SW480 (cell line): ENCODE measurements around the gene SPDEF.

Experiments
- DNase-seq: peaks from one replicate; pipeline ENCODE4 v3.0.0-alpha.2; 2016; ENCODE audit warnings: low spot score

Gene SPDEF

DNA sequence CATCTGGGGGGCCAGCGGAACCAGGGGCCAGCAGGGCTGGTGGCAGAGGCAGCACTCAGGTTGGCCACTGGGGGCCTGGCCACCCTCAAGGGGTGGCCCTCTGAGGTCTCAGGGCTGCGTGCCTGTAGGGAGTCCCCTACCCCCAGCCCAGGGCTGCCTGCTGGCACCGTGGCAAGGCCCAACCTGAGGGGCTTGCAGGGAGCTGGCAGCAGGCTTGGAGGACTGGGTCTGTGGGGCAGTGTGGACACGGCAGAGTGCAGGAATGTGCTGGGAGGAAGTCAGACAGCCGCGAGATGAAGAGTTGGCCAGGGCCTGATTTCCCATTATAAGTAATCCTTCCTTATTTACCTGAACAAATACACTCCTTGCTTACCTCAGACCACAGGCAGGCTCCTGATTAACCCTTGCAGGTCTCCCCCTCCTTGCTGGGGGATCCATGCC lies at the start of gene SPDEF:
SPDEF (minus strand) TSS at position 299 of the 441 bp plus-strand sequence. CDS start 11,874 bp downstream, outside the sequence.
- no peak for DNase-seq

DNA sequence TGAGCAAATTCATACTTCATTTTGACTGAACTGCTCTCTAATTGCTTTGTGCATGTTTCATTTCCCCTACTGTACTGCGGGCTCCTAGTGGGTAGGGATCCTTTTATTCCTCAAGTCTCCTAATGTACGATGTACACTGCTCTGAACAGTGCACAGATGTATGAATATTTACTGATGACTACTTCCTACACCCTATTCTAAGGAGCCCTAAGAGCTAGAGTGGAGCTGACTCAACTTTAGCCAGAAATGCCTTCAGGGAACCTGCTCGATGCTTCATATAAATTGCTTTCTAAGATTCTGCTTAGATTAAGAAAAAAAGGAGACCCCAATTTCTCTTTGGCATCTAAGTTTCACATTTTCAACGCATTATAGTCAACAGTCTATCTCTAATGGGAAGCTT lies 47.6 kb upstream of the SPDEF start:
- DNase-seq = no peak

DNA sequence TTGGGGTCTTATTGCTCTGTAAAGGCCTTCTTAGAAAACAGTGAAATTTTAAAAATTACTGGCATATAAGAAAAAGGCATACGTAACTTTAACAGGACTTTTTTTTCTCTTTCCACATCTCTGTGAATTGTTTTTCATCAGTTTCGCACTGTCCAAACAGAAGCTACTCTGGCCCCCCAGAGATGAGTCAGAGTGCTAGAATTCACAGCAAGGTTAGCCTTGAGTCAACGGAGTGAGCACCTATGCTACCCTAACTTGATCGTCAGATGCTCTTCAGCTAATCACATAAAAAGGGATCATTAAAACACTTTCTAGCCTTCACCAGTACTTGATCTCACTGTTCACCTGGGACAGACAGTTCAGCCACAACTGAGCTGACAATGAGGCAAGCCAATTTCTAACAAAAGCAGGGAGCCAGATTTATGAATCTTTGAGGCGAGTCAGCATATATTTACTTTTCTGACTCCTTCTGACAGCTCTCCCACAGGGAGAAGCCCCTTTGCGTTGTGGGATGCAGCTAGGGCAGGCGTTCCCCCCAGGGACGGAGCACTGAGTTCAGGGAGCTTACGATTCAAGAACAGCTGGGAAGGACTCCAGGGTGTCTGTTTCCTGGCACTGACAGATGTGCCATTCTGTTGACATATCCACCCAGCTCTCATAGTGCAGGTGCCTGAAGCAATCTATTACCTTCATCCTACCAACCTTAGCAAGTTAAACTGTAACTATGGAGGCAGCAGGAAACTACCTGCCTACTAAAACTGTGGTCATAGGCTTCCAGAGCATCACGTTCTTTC lies 46.4 kb upstream of the SPDEF start:
- no peak for DNase-seq

DNA sequence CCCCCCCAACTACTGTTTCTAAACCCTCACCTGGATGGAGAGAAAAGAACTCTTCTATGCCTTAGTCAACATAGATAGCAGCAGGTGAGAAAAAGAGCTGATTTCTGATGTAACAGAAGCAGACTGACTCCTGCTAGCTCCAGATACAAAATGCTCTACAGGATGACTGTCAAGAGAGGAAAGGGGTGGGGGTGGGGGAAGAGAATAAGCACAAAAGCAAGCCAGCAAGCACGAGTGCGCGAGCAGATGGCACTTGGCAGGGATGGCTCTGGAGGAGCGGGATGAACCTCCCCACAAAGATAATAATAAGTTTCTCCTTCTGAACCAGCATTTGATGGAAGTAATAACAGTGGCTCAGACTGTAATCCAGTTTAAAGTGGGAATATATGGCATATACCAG lies 45.6 kb upstream of the SPDEF start:
- no peak for DNase-seq

DNA sequence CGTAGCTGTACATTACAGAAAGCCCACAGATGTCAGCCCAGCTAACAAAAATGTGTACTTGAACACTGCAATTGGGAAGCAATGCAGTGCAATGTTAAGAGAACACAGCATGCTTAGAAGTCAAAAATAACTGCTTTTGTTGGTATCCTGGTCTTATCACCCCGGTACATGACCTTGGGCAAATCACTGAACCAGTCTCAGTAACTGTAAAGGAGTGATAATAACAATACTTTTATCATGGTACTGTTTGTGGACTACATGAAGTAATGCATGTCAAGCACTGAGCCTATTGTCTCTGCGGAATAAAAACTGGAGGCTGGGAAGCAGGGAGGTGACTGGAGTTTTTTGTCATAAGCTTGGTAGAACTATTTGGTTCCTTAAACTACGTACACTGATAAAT lies 44.7 kb upstream of the SPDEF start:
- DNase-seq = no peak

DNA sequence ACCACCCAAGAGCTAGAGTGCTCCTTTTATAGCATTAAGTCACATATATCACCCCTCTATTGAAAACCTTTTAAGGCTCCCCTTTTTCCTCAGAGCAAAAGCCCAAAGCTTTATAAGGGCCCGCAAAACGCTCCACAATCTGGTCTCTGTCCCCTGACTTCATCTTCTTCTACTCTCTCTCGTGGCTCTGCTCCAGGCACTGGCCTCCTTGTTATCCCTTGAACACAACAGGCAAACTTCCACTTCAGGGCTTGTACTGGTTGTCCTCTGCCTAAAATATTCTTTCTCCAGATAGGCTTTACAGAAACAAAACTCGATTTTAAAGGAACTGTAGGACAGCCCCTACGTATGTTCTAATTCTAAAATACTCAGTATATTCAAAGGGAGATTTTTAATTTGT lies 44.0 kb upstream of the SPDEF start:
- DNase-seq = no peak

DNA sequence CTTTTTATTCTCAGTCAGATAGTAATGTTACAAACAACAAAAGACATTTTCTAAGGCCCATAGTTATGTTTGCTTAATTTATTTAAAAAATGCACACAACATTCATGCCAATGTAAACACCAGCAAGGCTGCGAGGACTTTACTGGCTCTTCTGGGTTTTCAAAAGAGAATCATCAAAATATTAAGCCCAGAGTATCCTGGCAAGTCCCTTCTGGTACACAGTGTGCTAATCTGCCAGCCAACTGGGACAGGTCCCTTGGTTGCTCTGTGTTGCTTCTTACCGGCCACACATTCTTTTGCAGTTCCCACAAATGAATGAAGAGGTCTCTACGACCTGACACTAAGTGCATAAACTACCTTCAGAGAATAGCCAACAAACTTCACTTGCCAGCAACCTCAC lies 42.6 kb upstream of the SPDEF start:
- no peak for DNase-seq

DNA sequence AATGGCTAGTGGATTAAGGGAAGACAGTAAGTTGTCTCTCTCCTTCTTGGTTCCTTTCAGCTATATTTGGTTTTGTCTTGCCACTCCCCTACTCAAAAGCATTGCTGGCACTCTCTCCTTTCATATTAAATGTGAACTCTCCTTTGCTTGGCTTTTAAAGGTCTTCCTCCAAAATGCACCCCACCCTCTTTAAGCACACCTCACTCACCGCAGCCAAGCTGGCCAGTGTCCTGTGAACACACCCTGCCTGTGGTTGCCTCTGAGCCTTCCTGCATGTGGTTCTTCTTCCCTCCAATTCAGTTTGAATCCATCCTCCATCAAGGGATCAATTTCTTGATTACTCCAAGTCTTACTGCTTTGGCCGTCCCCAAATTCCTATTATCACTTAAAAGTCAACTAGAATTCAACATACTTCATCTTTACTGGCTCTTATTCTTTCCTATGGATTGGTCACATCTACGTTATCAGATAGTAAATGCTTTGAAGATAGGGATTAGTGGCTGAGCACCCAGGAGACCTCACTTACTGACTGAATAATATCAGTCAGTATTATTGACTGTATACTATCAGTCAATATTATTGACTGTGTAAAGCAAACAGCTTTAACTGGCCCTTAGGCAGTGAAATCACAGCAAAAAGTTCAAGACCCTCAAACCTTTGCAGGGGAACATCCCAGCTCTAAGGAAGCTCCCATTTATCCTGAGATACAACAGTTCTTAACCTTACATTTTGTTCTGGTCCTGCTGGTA lies 41.6 kb upstream of the SPDEF start:
- DNase-seq = no peak

DNA sequence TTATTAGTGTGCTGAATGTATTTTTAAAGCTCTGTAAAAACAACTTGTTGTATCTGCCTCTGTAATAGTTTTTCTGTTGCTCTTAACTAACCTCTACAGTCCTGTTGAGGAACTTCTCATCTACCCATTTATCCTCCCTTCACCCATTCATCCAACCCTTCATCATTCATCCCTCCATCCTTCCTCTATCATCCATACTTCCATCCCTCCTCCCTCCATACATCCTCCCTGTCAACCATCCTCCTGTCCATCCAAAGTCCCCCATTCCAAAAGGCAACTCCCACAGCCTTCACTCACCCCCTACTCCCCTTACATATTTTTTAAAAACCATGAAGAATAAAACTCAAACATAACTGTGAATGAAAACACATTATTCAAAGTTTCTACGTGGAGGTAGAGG lies 40.7 kb upstream of the SPDEF start:
- no peak for DNase-seq

DNA sequence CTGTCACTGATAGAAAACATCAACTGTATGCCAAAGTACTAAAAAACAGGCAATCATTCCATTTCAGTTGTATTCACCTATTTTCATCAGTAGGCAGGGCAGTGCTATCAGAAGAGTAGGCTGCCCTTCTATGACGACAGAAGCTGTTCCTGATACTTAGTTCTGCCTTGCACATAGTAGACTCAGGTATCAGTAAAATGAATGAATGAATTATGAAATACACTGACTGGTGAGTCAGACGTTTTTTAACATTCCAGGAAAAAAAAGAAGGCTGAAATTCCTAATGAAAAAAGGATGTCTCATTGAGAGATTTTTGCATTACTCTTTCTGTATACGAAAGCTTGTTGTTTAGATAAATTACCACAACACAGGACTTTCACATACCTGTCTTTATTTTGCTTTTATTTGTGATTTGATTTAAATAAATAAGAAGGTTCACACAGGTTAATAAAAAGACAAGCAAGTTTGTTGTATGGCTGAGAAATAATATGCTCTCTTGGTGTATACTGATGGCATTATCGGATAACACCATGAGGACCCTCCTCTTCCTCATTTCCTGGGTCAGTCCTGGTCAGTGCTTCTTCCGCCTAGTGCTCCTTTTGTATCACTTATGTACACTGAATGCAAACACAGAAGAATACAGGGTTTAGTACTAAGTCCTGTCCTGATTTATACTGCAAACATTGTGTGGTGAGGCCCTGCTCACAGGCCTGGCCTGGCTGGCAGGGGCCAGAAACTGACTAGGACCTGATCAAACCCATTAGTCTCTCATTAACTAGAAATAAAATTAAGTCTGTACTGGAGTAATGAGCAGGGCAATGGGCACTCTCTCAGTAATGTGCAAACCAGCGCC lies 39.4 kb upstream of the SPDEF start:
- no peak for DNase-seq

DNA sequence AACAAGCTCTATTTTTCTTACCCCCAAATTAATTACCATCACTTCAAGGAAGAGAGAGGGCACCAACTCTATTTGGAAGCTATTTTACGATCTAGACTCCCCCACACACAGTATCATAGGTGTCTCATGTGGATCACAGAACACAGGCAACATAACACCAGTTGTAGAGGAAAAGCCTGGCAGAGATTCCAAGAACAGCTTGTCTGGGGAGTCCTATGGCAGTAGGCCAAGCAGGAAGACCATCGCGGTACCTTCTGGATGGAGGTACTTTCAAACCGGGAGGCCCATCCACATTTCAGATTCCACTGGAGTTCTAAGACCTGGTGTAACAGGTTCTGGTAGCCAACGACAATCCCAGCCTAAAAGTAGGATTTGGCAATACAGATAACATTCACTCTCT lies 37.6 kb upstream of the SPDEF start:
- DNase-seq = no peak

DNA sequence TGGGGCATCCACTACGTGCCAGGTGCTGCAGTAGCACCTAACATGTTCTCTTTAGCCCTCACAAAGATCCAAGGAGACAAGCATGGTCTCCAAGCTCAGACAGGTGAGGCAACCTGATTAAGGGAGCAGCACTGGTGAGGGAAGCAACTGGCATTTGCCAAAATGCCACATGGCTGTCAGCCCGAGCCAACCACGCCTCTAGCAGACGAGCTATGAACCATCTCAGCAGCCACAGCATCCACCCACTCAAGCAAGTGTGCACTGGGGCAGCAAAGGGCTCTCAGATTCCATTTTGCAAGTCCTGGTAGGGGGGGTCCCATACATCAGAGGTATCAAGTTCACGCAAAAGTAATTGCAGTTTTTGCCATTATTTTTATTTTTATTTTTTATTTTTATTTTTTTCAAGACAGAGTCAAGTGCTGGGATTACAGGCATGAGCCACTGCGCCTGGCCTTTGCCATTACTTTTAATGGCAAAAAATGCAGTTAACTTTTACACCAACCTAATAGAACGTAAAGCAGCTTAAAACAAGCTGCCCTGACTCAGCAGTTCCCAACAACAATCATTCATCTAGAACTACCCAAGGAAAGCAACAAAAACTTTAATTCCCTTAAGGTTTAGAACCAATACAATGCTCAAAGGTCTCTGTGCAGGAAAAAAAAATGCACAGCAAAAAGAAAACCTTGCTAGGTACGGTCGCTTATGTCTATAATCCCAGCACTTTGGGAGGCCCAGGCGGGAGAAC lies 36.3 kb upstream of the SPDEF start:
- DNase-seq = no peak

DNA sequence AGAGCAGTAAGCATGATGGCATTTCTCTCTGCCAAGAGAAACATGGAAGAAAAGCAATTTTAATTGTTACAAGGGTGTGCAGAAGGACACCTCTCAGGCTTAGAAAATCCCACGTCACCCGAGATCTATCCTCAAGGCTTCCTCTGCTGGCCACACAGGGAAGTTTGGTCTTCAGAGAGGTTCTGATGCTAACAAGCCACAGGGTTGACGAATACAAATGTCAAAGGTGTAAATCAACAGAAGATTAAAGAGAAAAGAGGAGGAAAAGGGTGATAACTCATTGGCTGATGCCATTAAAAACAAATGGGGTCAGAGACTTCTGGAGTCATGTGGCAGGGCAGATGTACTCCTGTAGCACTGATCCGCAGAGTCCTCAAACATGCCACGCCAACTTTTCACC lies 33.6 kb upstream of the SPDEF start:
- no peak for DNase-seq

DNA sequence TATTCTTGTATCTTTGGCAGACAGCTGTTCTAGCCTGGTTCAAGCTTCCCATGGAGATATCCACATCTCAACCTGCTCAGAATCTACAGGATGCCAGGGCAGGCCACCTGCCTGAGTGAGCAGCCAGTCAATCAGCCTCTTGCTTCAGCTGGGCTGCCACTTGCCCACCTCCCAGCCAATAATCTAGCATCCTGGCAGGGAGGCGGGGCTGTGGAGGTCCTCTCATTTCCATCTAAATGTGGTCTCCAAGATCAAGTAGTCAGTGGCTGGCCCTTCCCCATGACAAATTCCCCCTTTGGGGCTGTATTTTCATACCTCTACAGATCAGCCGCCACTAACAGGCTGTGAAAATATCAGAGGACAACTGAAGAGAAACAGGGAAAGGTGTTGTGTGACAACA lies 33.0 kb upstream of the SPDEF start:
- no peak for DNase-seq

DNA sequence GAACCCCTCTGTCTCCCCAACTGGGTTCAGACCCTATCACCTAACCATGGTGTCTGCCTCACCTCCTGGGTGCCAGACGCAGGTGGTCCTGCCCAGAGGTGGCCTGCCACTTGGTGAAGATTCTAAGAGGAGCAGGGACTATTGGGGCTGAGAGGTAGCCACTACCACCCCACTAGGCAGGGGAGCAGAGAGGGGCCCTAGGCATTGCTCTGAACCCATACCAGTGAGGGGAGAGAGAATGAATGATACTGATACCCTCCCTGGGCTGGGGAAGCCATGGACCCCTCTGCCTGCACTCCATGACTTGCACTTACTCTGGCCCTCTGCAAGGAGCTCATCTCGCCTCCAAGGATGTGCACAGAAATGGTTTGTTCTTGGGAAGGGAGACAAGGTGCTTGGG lies 31.7 kb upstream of the SPDEF start:
- no peak for DNase-seq

DNA sequence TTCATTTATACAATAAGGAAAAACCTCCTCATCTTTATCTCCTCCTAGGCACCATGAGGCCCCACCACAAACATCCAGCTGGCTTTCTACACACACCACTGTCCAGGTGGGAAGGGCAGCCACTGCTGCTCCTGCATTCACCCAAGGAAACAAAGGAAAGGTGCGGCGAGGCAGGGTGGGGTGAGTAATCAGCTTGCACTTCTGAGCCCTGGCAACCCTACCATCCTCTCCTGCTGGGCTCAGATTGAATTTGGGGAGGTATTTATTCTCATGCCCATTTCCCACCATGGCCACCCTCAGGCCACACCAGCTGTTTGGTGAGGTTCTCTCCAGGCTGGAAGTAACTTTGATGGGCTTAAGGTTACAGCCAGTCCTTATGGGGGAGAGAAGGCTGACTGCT lies 31.2 kb upstream of the SPDEF start:
- DNase-seq = no peak

DNA sequence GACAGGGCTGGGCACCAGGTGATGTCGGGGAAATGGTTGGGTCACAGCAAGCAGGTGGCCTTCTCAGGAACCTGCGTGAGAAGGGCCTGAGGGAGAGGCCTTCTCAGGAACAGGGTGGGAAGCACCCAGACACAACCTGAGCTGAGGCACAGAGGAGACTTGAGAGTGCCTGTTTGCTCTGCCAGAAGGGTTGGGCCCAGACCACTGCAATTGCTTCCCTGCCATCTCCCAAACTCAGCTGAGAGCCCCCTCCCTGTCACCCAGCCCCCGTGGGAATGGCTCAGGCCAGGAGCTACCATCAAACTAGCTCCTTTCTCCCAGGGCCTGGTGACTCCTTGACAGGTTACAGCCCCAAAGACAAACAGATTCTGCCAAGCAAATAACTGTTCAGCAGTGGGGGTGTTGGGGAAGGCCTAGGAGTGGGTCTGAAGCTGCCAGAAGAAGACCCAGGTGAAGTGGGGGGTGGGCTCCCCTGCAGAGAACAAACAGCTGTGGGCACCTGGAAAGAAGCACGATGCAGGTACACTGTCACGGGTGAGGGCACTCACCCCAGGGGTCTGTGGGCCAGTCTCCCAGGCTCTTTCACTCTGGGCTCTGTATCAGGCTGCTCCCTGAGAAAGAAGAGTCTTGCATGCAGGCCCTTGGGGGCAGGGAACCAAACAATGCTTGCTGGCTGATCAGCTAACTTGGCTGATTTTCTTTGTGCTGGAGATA lies 30.4 kb upstream of the SPDEF start:
- DNase-seq = no peak

DNA sequence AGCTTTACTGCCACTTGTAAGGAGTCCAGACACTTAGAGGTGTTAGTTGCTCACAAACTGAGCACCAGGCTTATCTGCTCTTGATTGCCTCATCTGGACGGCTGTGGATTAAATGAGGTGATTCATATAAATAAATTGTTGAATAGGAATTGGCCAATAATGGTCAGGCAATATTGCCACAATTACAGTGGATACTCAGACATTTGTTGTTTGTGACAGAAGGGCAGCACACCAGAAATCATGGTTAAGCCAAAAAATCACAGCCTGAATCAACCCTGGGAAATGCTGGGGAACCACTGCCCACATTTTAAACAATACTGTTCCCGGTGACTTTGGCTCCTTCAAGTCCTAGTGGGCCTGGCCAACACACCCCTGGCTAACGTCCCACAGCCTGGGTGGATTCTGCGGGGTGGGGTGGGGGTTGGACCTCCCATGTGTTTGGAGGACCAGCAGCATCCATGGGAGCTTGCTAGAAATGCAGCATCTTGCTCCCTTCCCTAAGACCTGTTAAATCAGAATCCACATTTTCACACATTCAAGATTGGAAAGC lies 29.5 kb upstream of the SPDEF start:
- no peak for DNase-seq

DNA sequence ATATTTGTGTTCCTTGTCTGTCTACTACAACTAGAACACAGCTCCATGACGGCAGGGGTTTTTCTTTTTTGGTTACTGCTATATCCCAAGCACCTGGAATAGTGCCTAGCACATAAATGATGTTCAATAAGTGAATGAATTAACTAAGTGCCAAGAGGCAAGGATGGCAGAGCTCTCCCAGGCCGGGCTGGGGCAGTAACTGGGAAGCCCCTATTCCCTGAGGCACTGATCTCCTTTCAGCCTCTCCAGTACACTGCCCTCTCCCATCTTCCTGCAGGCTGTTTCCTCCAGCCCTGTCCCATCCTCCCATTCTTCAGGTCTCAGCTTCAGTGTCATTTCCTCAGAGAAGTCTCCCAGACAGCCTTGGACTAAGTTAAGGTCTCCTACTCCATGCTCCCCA lies 29.0 kb upstream of the SPDEF start:
- DNase-seq = no peak

DNA sequence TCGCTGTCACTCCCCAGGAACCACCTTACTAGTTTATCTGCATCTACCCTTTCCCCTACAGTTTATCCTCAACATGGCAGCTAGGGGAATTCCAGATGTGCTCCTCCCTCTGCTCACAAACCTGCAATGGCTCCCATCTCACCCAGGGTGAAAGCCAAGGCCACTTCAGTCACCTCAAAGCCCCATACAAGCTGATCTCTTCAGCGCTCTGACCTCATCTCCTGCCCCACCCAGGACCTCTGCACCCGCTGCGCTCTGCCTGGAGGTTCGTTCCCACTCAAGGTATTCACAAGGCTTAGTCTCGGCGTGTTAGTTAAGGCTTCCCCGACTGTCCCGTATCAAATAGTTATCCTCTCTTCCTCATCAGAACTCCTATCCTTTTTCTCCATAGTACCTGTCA lies 28.6 kb upstream of the SPDEF start:
- no peak for DNase-seq
